Measurements from ENCODE around the gene KDM2B.

KDM2B gene

DNA sequence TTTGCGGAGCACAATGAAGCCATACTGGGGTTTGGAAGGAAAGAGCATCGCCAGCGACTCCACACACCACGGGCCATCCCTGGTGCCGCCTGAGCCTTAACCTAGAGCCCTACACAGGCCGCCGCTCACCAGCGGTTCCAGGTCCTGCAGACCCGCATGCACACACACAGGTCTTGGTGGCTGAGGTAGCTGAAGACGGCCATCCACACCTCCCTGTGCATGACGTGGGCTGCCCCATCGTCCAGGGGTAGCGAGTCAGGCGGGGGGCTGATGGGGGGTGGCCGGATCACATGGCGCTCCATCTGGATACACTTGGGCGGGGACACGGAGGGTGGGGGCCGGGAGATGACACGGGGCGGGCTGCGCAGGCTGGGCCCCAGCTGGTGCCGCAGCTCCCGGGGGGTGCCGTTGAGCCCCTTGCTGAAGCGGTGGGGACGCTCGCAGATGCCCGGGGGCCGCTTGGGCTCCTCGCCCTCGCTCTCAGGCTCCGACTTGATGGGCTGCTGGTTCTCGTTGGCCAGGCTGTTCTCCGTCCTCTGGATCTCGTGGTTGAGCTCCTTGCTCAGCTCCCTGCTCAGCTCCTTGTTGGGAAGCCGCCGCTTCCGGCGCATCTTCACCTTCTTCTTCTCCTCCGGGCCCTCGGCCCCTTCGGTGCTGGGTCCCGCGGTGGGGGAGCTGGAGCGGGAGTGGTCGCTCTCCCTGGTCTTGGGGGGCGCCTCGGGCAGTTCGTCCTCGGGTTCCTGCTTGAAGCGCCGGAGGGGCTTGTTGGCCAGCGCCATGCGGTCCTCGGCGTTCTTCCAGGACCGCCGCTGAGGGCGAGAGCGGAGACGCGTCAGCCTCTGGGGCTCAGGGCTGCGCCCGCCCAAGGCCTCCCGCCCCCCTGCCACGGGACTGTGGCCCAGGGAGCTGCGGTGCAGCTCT lies 138.5 kb downstream of the KDM2B start:
- H4K20me1 ChIP-seq, result peaks cover 64% of the 10 kb centered on the region
- no peak for TF ChIP-seq Cebpa-rat (IDR thresholded peaks at IDR 0.05)
- peaks cover 17% of the 10 kb centered on the region for H3K4me1 ChIP-seq
- H3K4me2 ChIP-seq, result no peak overlapping the region
- H3K9ac ChIP-seq, result no peak overlapping the region
- H3K27ac ChIP-seq, result no peak overlapping the region
- peaks cover 99% of the 10 kb centered on the region for H3K36me3 ChIP-seq
- H3K9me3 ChIP-seq, result peaks cover 33% of the 10 kb centered on the region
- no peak overlapping the region for H3K4me3 ChIP-seq
- no peaks in the 10 kb centered on the region for H3K27me3 ChIP-seq

DNA sequence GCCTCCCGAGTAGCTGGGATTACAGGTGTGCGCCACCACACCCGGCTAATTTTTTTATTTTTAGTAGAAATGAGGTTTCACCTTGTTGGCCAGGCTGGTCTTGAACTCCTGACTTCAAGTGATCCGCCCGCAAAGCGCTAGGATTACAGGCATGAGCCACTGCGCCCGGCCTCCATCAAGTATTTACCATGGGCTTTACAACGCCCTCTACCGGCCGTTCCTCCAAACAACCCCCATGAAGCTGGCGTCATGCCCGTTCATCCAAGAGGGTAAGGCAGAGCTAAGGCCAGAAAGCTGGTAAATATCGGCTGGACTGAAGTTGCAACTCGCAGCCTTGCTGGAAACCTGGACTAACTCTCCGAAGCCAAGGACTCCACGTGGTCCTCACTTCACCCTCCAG lies 139.3 kb downstream of the KDM2B start:
- H4K20me1 ChIP-seq, result peaks cover 57% of the 10 kb centered on the region
- H3K9me3 ChIP-seq, result peaks cover 40% of the 10 kb centered on the region
- peaks cover 99% of the 10 kb centered on the region for H3K36me3 ChIP-seq
- no peak overlapping the region for H3K27ac ChIP-seq
- H3K4me2 ChIP-seq, result no peak overlapping the region
- no peak overlapping the region for H3K9ac ChIP-seq
- no peak for TF ChIP-seq Cebpa-rat (IDR thresholded peaks at IDR 0.05)
- no peak overlapping the region for H3K4me3 ChIP-seq
- no peaks in the 10 kb centered on the region for H3K27me3 ChIP-seq
- H3K4me1 ChIP-seq, result peaks cover 10% of the 10 kb centered on the region

DNA sequence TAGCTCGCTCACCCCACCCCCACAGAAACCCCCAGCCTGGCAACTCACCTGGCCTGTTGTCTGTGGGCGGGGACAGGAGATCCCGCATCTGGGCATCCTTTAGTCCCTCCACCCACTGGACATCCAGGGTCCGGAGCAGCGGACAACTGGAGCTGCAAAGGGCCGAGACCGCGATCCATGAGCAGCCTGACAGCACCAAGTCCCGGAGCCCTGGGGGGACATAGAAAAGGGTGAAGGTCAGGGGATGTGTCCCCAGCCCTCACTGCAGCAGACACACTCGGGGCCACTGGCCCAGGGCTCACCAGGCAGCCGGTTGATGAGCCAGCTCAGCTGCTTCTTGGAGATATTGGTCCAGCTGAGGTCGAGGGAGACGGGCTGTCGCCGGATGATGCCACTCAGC lies 140.1 kb downstream of the KDM2B start:
- H3K4me1 ChIP-seq, result peaks cover 2% of the 10 kb centered on the region; the same call in 1 of the 2 replicates
- H4K20me1 ChIP-seq, result peaks cover 50% of the 10 kb centered on the region
- no peak for TF ChIP-seq Cebpa-rat (IDR thresholded peaks at IDR 0.05)
- H3K9ac ChIP-seq, result no peak overlapping the region
- H3K4me2 ChIP-seq, result no peak overlapping the region
- no peaks in the 10 kb centered on the region for H3K27me3 ChIP-seq
- H3K4me3 ChIP-seq, result no peak overlapping the region
- peaks cover 100% of the 10 kb centered on the region for H3K36me3 ChIP-seq
- peaks cover 44% of the 10 kb centered on the region for H3K9me3 ChIP-seq
- no peak overlapping the region for H3K27ac ChIP-seq

DNA sequence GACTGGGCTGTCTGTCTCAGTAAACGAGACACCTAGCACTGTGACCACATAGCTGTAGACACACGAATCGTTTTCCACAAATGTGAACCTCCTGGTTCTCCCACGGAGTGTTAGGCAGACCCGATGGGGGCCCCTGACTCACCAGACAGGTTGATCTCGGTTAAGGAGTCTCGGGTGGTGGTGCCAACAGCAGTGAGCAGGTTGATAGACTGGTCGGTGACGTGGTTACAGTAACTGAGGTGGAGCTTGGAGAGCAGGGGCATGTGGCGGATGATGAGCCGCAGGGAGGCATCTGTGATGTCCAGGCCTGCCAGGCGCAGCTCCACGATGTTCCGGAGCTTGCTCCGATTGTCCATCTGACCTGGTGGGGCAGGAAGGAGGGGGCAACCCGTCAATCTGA lies 141.1 kb downstream of the KDM2B start:
- TF ChIP-seq Cebpa-rat (IDR thresholded peaks at IDR 0.05), result no peak
- Histone ChIP-seq H3K9me3 (peaks cover 44% of the 10 kb centered on the region), H3K27ac (no peak overlapping the region), H3K4me2 (no peak overlapping the region), H3K9ac (no peak overlapping the region), H3K4me1 (no peaks in the 10 kb centered on the region), H3K36me3 (peaks cover 100% of the 10 kb centered on the region), H4K20me1 (peaks cover 44% of the 10 kb centered on the region), H3K27me3 (no peaks in the 10 kb centered on the region), H3K4me3 (no peak overlapping the region)

DNA sequence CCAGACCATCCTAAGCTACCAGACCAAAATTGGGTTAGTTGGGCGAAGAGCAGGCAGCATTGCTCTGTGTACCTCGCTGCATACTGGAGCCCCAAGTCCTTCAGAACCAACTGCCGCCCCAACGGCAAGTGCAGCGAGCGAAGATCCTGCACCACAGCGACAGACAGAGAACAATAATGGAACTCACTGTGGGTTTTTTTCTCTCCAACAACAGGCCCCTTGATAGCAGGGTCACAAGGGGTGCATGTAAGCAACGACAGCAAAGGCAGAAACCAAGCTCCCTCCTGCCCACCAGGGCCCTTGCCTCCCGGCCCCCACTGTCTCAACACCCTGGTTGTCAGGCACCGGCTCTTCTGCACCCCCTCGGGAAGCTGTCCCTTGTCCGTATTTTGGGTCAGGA lies 141.9 kb downstream of the KDM2B start:
- H4K20me1 ChIP-seq, result peaks cover 44% of the 10 kb centered on the region
- no peaks in the 10 kb centered on the region for H3K27me3 ChIP-seq
- H3K9ac ChIP-seq, result no peak overlapping the region
- no peak overlapping the region for H3K4me3 ChIP-seq
- no peak overlapping the region for H3K27ac ChIP-seq
- H3K36me3 ChIP-seq, result peaks cover 100% of the 10 kb centered on the region
- peaks cover 1% of the 10 kb centered on the region; the same call in 1 of the 2 replicates for H3K4me1 ChIP-seq
- TF ChIP-seq Cebpa-rat (IDR thresholded peaks at IDR 0.05), result no peak
- no peak overlapping the region for H3K4me2 ChIP-seq
- peaks cover 44% of the 10 kb centered on the region for H3K9me3 ChIP-seq

DNA sequence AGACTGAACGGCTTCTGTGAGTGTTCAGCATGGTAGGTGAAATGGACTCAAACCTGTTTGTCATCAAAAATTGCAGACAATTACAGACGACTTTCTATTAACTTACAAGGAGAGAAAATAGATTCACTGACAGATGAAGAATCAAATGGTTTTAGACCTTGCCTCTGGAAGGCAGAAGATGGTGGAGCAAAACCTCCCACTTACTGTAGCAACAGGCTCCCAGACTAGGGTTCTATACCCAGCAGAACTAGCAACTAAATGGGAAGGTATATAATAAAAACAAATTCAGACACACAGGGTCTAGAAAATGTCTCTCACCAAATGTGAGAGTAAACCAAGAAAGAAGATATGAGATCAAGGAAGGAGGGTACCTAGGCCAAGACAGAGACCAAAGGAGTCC lies 144.1 kb downstream of the KDM2B start:
- H3K4me3 ChIP-seq, result no peak overlapping the region
- no peak for TF ChIP-seq Cebpa-rat (IDR thresholded peaks at IDR 0.05)
- no peak overlapping the region for H3K9ac ChIP-seq
- H3K36me3 ChIP-seq, result peaks cover 100% of the 10 kb centered on the region
- H3K27me3 ChIP-seq, result no peaks in the 10 kb centered on the region
- H3K4me2 ChIP-seq, result no peak overlapping the region
- peaks cover 16% of the 10 kb centered on the region for H3K4me1 ChIP-seq
- peaks cover 48% of the 10 kb centered on the region for H4K20me1 ChIP-seq
- no peak overlapping the region for H3K27ac ChIP-seq
- peaks cover 44% of the 10 kb centered on the region for H3K9me3 ChIP-seq

DNA sequence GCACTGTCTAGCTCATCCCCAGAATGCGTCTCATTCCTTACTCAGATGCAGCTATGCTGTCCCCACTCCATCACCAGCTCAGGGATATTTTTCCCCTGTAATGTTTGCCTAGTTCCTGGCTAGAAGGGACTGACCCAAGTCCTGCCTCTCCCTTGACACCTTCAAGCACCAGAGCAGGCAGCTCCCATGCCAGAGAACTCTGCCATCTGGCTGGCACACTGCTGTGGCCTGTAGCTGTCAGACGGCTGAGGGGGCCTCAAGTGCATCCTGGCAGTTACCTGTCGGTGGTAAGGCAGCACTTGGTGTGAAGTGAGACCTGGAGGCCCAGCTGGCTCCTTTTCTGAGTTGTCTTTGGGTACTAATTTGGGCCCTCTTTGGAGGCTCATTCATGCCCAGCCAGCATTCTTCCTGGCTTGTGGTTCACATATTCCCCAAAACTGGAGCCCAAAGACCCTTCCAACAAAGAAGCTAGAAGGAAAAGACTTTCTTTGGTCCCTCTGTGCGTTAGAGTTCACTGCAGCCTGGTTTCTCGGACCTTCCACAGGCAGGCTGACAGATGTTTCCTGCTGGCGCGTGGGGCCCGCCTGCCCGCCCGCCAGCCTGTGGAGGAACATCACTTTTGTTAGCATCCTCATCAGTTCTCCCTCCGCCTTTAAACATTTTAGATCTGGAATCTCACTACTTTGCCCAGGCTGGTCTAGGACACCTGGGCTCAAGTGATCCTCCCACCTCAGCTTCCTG lies 147.9 kb downstream of the KDM2B start:
- H3K27me3 ChIP-seq, result no peaks in the 10 kb centered on the region
- no peak for TF ChIP-seq Cebpa-rat (IDR thresholded peaks at IDR 0.05)
- H3K9me3 ChIP-seq, result peaks cover 17% of the 10 kb centered on the region
- H3K4me1 ChIP-seq, result peaks cover 16% of the 10 kb centered on the region
- H3K27ac ChIP-seq, result peak overlapping the region; percentile 52
- peaks cover 100% of the 10 kb centered on the region for H3K36me3 ChIP-seq
- H3K4me2 ChIP-seq, result peak overlapping the region; percentile 41
- H3K9ac ChIP-seq, result 0 out of 2 replicates have a peak overlapping the region, but pooled peaks have one; percentile 40
- H4K20me1 ChIP-seq, result peaks cover 48% of the 10 kb centered on the region
- H3K4me3 ChIP-seq, result no peak overlapping the region

DNA sequence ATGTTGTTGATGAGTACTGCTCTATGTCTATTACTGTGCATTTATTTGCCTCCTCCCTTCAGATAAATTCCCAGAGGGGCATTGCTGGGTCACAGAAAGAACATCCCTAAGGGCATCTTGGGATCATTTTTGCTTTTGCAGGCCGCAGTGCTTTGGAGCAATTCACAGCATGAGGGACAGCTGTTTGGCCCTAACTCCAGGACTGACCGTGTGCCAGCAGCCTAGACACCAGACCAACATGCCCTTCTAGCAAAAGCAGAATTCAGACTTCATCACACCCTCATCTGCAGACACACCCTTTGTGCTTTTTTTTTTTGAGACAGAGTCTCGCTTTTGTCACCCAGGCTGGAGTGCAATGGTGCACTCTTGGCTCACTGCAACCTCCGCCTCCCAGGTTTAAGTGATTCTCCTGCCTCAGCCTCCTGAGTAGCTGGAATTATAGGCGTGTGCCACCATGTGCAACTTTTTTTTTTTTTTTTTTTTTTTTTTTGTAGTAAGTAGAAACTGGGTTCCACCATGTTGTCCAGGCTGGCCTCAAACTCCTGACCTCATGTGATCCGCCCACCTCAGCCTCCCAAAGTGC lies 149.9 kb downstream of the KDM2B start:
- peaks cover 34% of the 10 kb centered on the region for H3K4me1 ChIP-seq

DNA sequence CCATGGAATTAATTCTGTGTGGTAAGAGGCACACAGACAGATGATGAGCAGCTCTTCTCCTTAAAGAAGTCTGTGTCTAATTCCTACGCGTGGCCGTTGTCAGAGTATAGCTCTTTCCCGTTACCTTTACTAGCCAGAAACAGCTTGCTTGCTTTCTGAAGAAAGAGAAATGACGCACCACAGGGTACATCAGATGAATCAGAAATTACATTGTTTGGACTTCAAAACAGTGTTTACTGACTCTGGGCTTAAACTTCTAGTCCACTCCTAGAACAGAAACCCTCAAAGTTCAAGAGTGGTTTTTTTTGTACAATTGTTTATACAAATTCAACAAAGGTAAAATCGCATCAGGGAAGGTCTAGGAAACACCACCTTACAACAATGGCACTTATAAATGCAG lies 151.9 kb downstream of the KDM2B start:
- Histone ChIP-seq H3K4me1 (peaks cover 53% of the 10 kb centered on the region), H3K4me3 (no peak overlapping the region), H3K9me3 (no peaks in the 10 kb centered on the region), H3K27me3 (no peaks in the 10 kb centered on the region), H3K9ac (no peak overlapping the region), H3K27ac (no peak overlapping the region), H4K20me1 (peaks cover 35% of the 10 kb centered on the region), H3K4me2 (no peak overlapping the region), H3K36me3 (peaks cover 95% of the 10 kb centered on the region)
- no peak for TF ChIP-seq Cebpa-rat (IDR thresholded peaks at IDR 0.05)

More for the DNA sequence above, 149.9 kb downstream of the KDM2B start:
- H3K9me3 ChIP-seq, result no peaks in the 10 kb centered on the region
- peaks cover 48% of the 10 kb centered on the region for H4K20me1 ChIP-seq
- H3K27me3 ChIP-seq, result no peaks in the 10 kb centered on the region
- no peak overlapping the region for H3K27ac ChIP-seq
- no peak overlapping the region for H3K4me3 ChIP-seq
- H3K36me3 ChIP-seq, result peaks cover 100% of the 10 kb centered on the region
- no peak for TF ChIP-seq Cebpa-rat (IDR thresholded peaks at IDR 0.05)
- no peak overlapping the region for H3K4me2 ChIP-seq
- no peak overlapping the region for H3K9ac ChIP-seq

All from BLaER1 (cell line).